Testis (tissue), 3 donors: Measurements from ENCODE around the gene PCDHGA11. TPM values are rescaled to one million over a fixed set of nuclear protein-coding genes. Genes with fewer than 3 reads are reported as not detected.

ENCODE experiments used
- DNase-seq: peaks from one replicate; pipeline ENCODE4 v3.0.0-alpha.2; 2019
- H3K27ac ChIP-seq, 2 donors: fragments of 200-600 bp; sonication (generic); one replicate each; pipeline ENCODE4 v1.5.1; 2019
- H3K27me3 ChIP-seq: fragments of 200-600 bp; sonication (generic); one replicate; pipeline ENCODE4 v1.5.1; 2019
- H3K36me3 ChIP-seq: fragments of 200-600 bp; sonication (generic); one replicate; pipeline ENCODE4 v1.5.1; 2017; ENCODE audit warnings: low read depth; ENCODE audit errors: missing control alignments
- H3K4me1 ChIP-seq: fragments of 200-600 bp; sonication (generic); one replicate; pipeline ENCODE4 v1.5.1; 2019
- H3K4me3 ChIP-seq, 2 donors: fragments of 200-600 bp; sonication (generic); one replicate each; pipeline ENCODE4 v1.5.1; 2017 to 2019
- H3K9me3 ChIP-seq: fragments of 200-600 bp; sonication (generic); one replicate; pipeline ENCODE4 v1.5.1; 2017
- POLR2A ChIP-seq: fragments of 450-650 bp; IDR thresholded peaks from one replicate; pipeline ENCODE4 v1.6.1; 2017; ENCODE audit warnings: antibody characterized with exemption, mild to moderate bottlenecking, moderate library complexity
- WGBS, 2 donors: methylation state at CpG; one replicate each; pipeline ENCODE4 v1.1.5; 2018; 5-methylcytosine and 5-hydroxymethylcytosine counted together
- intact Hi-C: fragments of 100-400 bp; cut with DNase I; formaldehyde crosslinking; loops from one replicate; pipeline ENCODE4 v1.15.1; 2023; ENCODE audit warnings: low total_unique reads
- polyA plus RNA-seq: library from polyadenylated mRNA; stranded (reverse); fragments of 350-450 nt; fragmentation: Illumina TruSeq; extraction: RNeasy Lipid Tissue Mini Kit (QIAGEN cat#74804); gene quantifications from one replicate; pipeline ENCODE4 v1.2.3, GENCODE V29; 2014; ENCODE audit warnings: low read depth, low replicate concordance; ENCODE audit not compliant: insufficient read depth
- total RNA-seq, 2 donors: library from RNA; depleted of rRNA; stranded (reverse); fragments of >200 nt; gene quantifications; one replicate each; pipeline ENCODE4 v1.2.3, GENCODE V29; 2016
- TF ChIP-seq, protein P1 (sequence below), 3 experiments: fragments of 450-650 bp in 2 of 3; fragments of 200-600 bp in 1 of 3; sonication (generic) in 1 of 3; IDR thresholded peaks; one replicate each; pipeline ENCODE4 v1.5.1; 2016 to 2019; ENCODE audit warnings: antibody characterized with exemption in 3 of 3, mild to moderate bottlenecking in 2 of 3, moderate library complexity in 1 of 3

The PCDHGA11 gene
- total and polyA plus RNA-seq, 3 donors from 2014 or later, result 0.83 to 9.1 (median 8.4) TPM

DNA sequence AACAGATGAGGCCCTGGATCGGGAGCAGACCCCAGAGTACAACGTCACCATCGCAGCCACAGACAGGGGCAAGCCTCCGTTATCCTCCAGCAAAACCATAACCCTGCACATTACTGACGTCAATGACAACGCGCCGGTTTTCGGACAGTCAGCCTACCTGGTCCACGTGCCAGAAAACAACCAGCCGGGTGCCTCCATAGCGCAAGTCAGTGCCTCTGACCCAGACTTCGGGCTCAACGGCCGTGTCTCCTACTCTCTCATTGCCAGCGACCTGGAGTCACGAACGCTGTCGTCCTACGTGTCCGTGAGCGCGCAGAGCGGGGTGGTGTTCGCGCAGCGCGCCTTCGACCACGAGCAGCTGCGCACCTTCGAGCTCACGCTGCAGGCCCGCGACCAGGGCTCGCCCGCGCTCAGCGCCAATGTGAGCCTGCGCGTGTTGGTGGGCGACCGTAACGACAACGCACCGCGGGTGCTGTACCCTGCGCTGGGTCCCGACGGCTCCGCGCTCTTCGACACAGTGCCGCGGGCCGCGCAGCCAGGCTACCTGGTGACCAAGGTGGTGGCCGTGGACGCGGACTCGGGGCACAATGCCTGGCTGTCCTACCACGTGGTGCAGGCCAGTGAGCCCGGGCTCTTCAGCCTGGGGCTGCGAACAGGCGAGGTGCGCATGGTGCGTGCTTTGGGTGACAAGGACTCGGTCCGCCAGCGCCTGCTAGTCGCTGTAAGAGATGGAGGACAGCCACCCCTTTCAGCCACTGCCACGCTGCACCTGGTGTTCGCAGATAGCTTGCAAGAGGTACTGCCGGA lies 1.6 kb upstream of the PCDHGA11 start:
- Histone ChIP-seq H3K9me3 (no peaks in the 10 kb centered on the region), H3K27me3 (no peaks in the 10 kb centered on the region), H3K4me3 (peak overlapping the region in 1 of 2 donors; percentile 15), H3K4me1 (peaks cover 3% of the 10 kb centered on the region), H3K27ac (no peak overlapping the region), H3K36me3 (no peaks in the 10 kb centered on the region)
- intact Hi-C loops, result no loop called here
- TF ChIP-seq POLR2A, result no peak
- TF ChIP-seq, protein P1, sequence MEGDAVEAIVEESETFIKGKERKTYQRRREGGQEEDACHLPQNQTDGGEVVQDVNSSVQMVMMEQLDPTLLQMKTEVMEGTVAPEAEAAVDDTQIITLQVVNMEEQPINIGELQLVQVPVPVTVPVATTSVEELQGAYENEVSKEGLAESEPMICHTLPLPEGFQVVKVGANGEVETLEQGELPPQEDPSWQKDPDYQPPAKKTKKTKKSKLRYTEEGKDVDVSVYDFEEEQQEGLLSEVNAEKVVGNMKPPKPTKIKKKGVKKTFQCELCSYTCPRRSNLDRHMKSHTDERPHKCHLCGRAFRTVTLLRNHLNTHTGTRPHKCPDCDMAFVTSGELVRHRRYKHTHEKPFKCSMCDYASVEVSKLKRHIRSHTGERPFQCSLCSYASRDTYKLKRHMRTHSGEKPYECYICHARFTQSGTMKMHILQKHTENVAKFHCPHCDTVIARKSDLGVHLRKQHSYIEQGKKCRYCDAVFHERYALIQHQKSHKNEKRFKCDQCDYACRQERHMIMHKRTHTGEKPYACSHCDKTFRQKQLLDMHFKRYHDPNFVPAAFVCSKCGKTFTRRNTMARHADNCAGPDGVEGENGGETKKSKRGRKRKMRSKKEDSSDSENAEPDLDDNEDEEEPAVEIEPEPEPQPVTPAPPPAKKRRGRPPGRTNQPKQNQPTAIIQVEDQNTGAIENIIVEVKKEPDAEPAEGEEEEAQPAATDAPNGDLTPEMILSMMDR (IDR thresholded peaks at IDR 0.05), result no peak
- 24% methylated on average over 74 of the region's 74 CpGs; no CpG with 5 or more reads in 1 of the 2 donors for WGBS, 2 donors
- DNase-seq, result no peak

DNA sequence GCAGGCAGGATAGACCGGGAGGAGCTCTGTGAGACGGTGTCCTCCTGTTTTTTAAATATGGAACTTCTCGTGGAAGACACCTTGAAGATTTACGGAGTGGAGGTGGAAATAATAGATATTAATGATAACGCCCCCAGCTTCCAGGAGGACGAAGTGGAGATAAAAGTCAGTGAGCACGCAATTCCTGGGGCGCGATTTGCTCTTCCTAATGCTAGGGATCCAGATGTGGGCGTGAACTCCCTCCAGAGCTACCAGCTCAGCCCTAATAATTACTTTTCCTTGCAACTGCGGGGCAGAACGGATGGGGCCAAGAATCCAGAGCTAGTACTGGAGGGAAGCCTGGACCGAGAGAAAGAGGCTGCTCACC lies 621 bp downstream of the PCDHGA11 start:
- intact Hi-C loops, result loop anchor here (10.0 kb wide), 1 partner anchor 103 kb away; no protein-coding TSS in a partner anchor
- peak overlapping the region; percentile 26 to 27 for H3K4me3 ChIP-seq
- H3K9me3 ChIP-seq, result no peaks in the 10 kb centered on the region
- no peaks in the 10 kb centered on the region for H3K36me3 ChIP-seq
- DNase-seq, result no peak
- 15 to 17% methylated on average over 13 of the region's 13 CpGs for WGBS, 2 donors
- peaks cover 3% of the 10 kb centered on the region for H3K4me1 ChIP-seq
- no peak overlapping the region for H3K27ac ChIP-seq
- no peaks in the 10 kb centered on the region for H3K27me3 ChIP-seq
- TF ChIP-seq POLR2A, result no peak
- TF ChIP-seq, protein P1 (IDR thresholded peaks at IDR 0.05), result no peak

DNA sequence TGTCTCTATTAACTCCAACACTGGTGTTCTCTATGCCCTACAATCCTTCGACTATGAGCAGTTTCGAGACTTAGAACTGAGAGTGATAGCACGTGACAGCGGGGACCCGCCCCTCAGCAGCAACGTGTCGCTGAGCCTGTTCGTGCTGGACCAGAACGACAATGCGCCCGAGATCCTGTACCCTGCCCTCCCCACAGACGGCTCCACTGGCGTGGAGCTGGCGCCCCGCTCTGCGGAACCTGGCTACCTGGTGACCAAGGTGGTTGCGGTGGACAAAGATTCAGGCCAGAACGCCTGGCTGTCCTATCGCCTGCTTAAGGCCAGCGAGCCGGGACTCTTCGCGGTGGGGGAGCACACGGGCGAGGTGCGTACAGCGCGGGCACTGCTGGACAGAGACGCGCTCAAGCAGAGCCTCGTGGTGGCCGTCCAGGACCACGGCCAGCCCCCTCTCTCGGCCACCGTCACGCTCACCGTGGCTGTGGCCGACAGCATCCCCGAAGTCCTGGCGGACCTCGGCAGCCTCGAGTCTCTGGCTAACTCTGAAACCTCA lies 2.0 kb downstream of the PCDHGA11 start:
- H3K9me3 ChIP-seq, result no peaks in the 10 kb centered on the region
- no peaks in the 10 kb centered on the region for H3K36me3 ChIP-seq
- 22 to 25% methylated on average over 10 to 34 of the region's 42 CpGs for WGBS, 2 donors
- no peak overlapping the region for H3K4me3 ChIP-seq
- intact Hi-C loops, result loop anchor here (10.0 kb wide), 1 partner anchor 102 kb away; no protein-coding TSS in a partner anchor
- peaks cover 3% of the 10 kb centered on the region for H3K4me1 ChIP-seq
- no peaks in the 10 kb centered on the region for H3K27me3 ChIP-seq
- DNase-seq, result no peak
- TF ChIP-seq, protein P1 (IDR thresholded peaks at IDR 0.05), result no peak
- TF ChIP-seq POLR2A, result no peak
- no peak overlapping the region for H3K27ac ChIP-seq

GRCh38 chr5:141427783-141428426 lies 7.1 kb downstream of the PCDHGA11 start:
- Histone ChIP-seq H3K36me3 (no peaks in the 10 kb centered on the region), H3K27me3 (no peaks in the 10 kb centered on the region), H3K4me1 (no peaks in the 10 kb centered on the region), H3K4me3 (no peak overlapping the region), H3K27ac (no peak overlapping the region), H3K9me3 (no peaks in the 10 kb centered on the region)
- DNase-seq, result no peak
- intact Hi-C loops, result loop anchor here (10.0 kb wide), 1 partner anchor 97 kb away; no protein-coding TSS in a partner anchor
- no peak for TF ChIP-seq POLR2A
- TF ChIP-seq, protein P1 (IDR thresholded peaks at IDR 0.05), result no peak
- 25 to 40% methylated on average over 8 to 42 of the region's 53 CpGs for WGBS, 2 donors
